ENCODE measurements around the gene ATP8A2. TPM values are rescaled to one million over a fixed set of nuclear protein-coding genes. Genes with fewer than 3 reads are reported as not detected.

The ATP8A2 gene
- total RNA-seq, 1 experiment from 2014 or later: not detected

- in situ Hi-C loops (cut with HindIII; ENCODE audit: low pct_unique_long_range_greater_than_20kb, low sequenced_read_pairs): no loop called here
- DNase-seq (ENCODE audit: low read depth): peak; percentile 77
These were observed 652.8 kb downstream of the ATP8A2 start for GRCh38 chr13:26024558-26024957.

GRCh38 chr13:26025196-26025595, 653.4 kb downstream of the ATP8A2 start:
- in situ Hi-C loops (cut with HindIII; ENCODE audit: low pct_unique_long_range_greater_than_20kb, low sequenced_read_pairs): no loop called here
- DNase-seq (ENCODE audit: low read depth): no peak

- in situ Hi-C loops (cut with HindIII; ENCODE audit: low pct_unique_long_range_greater_than_20kb, low sequenced_read_pairs): no loop called here
- DNase-seq (ENCODE audit: low read depth): no peak
These were observed 654.0 kb downstream of the ATP8A2 start for GRCh38 chr13:26025771-26026170.

DNA sequence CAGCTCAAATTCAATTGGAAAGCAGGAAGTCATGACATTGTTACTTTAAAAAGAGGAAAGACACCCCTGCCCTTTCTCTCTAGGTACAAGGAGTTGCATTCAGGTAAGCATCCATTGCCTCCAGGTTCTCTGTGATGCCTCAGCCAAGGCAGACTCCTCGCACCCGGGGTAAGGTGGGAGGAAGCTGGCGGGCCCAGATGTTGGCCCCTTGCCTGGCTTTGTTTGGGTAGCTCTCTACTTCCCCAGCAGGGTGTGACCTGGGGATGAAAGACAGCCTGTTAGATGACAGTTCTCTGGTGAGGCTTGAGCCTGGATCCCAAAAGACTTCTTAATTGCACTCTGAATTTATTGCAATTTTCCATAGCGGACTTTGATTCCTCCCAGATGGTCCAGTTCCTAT, 654.4 kb downstream of the ATP8A2 start:
- in situ Hi-C loops (cut with HindIII; ENCODE audit: low pct_unique_long_range_greater_than_20kb, low sequenced_read_pairs): no loop called here
- no peak for DNase-seq (ENCODE audit: low read depth)

DNA sequence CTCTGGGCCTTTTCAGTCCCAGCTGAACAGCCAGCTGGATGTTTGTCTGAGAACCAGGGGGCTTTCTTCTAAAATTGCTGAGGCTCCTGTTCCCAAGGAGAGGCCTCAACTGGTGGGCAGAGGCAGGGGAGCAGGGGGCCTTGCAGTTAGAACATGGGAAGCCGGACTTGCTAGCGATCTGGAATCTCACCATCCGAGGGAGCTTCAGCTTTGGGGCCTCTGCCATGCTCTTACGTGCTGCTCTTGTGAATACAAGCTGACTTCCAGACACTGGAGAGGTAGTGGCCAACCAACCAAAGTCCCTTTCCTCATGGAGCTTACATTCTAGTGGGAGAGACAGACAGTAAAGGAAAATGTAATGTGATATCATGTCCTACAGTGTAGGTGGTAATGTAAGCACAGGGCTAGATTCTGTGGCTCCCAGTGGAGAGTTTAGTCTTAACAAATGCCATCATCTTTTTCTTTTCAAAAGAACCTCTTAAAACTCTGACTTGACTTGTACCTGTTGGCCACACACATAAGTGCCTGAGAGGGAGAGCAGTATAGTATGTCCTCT, 657.9 kb downstream of the ATP8A2 start:
- in situ Hi-C loops (cut with HindIII; ENCODE audit: low pct_unique_long_range_greater_than_20kb, low sequenced_read_pairs): no loop called here
- no peak for DNase-seq (ENCODE audit: low read depth)

DNA sequence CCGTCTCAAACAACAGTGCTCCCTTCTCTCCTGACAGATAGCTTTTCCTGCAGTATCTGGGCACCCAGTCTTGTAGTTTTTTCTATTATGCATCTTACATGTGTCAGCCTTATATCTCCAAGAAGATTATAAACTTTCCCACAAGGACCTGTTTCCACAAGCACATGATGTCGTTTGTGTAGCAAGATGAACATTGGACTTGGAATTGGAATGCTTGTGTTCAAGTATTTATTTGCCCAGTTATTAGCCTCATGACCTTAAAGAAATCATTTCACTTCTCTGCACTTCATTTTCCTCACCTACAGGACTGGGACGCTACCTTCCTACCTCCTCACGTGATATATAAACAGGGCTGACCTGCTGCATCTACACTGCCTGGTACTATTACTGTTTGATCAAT, 658.6 kb downstream of the ATP8A2 start:
- DNase-seq (ENCODE audit: low read depth): no peak
- in situ Hi-C loops (cut with HindIII; ENCODE audit: low pct_unique_long_range_greater_than_20kb, low sequenced_read_pairs): no loop called here

DNA sequence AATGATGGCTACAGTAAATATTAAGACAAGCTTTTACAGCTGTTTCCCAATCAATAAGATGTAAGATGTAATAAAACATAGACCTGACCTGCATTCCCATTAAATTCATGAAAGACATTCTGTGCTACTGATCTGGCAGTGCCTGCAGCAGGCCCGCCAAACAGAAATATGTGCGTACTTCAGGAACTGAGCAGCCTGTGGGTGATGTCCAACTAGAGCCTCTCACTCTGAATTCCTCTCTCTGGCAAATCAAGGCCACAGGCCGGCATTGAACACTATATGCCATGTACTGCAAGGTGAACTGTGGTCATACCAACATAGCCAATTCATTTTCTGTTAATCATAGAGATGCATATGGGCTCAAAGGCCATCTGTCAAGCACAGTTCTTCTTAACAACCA, 662.2 kb downstream of the ATP8A2 start:
- no peak for DNase-seq (ENCODE audit: low read depth)
- in situ Hi-C loops (cut with HindIII; ENCODE audit: low pct_unique_long_range_greater_than_20kb, low sequenced_read_pairs): no loop called here

- in situ Hi-C loops (cut with HindIII; ENCODE audit: low pct_unique_long_range_greater_than_20kb, low sequenced_read_pairs): no loop called here
- DNase-seq (ENCODE audit: low read depth): no peak
These were observed 664.6 kb downstream of the ATP8A2 start for GRCh38 chr13:26036383-26036782.

DNA sequence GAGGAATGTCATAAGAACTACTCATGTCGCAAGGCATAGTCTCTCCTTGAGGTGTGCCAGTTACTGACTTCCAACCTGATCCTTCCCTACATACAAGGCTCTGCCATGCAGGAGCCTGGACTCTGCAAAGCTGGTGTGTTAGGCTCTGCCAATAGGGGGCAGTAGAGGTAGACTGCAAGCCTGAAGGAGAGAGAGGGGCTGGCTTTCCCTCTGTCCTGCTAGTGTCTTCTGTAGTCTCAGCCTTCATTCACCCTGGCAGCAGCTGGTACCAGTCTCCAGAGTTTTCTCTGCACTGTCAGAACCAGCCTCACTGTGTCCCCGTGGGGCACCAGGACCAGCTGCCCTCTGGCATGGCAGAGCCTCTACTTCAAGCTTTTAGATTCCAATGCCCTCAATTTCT, 665.5 kb downstream of the ATP8A2 start:
- no peak for DNase-seq (ENCODE audit: low read depth)
- in situ Hi-C loops (cut with HindIII; ENCODE audit: low pct_unique_long_range_greater_than_20kb, low sequenced_read_pairs): no loop called here

GRCh38 chr13:26038931-26039475, 667.2 kb downstream of the ATP8A2 start:
- no peak for DNase-seq (ENCODE audit: low read depth)
- in situ Hi-C loops (cut with HindIII; ENCODE audit: low pct_unique_long_range_greater_than_20kb, low sequenced_read_pairs): no loop called here

DNA sequence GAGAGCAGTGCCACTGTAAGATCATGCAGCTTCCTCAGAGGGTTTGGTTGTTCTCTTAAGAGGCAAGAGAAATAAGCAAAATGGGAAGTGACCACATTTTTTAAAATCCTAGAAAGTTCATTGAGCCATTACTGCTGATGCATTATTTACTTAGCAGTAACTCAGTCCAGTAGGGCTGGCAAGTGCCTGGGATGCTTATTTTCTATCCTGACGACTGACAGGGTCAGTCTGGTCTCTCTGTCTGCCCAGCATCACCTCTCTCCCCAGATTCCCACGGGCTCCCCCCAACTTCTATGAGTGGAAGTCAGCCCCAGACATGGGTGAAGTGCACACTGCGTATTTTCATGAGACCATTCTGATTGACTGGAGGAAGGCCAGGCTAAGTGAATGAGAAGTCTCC, 669.7 kb downstream of the ATP8A2 start:
- peak; percentile 32 for DNase-seq (ENCODE audit: low read depth)
- in situ Hi-C loops (cut with HindIII; ENCODE audit: low pct_unique_long_range_greater_than_20kb, low sequenced_read_pairs): no loop called here

DNA sequence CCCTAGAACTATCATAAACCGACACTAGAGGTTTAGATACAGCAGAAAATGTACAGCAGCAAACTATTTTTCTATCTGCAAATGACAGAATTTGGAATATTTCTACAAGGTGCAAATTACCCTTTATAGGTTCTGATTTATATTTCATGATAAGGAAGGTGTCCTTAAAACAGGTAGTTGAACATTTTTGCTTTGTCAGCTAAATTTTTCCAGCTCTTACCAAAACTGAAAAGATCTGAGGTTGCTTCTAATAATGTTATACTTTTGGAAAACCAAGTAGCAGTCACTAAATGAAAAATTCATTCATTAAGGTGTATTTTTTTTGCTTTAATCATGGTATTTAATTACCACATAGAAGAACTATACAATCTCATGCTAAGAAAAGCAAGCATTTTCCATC, 671.0 kb downstream of the ATP8A2 start:
- in situ Hi-C loops (cut with HindIII; ENCODE audit: low pct_unique_long_range_greater_than_20kb, low sequenced_read_pairs): no loop called here
- DNase-seq (ENCODE audit: low read depth): no peak

DNA sequence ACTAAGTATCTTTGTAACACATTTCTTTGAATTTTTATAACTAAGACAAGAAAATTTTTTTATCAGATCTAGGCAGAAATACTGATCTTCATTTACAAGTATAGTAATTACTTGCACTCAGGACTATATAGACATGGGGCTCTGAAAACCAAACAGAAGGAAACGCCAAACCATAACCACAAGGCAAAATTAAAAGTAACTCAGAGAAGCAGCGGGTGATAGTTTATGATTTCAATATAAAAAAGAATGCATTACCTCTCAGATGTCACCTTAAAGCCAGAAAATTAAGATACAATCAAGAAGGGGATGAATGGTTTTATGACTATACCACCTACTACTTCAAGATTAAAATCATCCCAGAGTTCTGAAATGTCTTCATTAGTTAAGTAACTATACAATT, 673.4 kb downstream of the ATP8A2 start:
- no peak for DNase-seq (ENCODE audit: low read depth)
- in situ Hi-C loops (cut with HindIII; ENCODE audit: low pct_unique_long_range_greater_than_20kb, low sequenced_read_pairs): no loop called here

DNA sequence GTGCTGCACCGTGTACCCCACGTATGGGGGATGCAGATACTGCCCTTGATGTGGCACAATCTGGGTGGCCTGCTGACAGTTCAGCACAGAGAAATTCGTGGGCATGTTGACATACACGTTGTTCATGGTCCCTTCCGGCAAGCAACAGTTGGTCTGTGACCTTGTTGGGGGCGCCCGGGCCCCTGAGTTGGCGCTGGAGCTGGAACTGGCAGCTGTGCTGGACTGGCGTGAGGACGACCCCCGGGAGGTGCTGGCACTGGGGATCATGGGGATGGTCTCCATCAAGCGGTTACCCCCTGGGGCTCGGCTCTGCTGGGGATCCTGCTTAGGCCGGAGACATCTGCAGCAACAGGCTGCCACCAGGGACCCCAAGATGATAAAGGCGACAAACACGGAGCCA, 674.9 kb downstream of the ATP8A2 start:
- in situ Hi-C loops (cut with HindIII; ENCODE audit: low pct_unique_long_range_greater_than_20kb, low sequenced_read_pairs): no loop called here
- DNase-seq (ENCODE audit: low read depth): no peak

DNA sequence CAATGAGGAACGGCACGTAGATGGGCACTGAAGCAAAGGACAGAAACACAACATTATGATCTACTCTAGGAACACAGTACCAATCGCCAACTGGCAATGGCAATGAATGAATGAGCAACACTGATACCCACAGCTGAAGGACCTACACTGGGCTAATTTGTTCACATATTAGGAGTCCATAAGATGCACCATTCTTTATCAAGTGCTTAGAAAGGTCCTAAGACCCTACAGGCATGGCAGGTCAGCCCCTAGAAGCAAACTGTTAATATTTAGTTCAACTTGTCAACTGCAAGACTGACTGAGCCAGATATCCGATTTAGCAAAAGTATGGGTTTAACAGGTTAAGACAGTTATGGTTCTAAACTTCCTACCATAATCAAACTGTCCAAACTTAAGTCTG, 675.3 kb downstream of the ATP8A2 start:
- DNase-seq (ENCODE audit: low read depth): no peak
- in situ Hi-C loops (cut with HindIII; ENCODE audit: low pct_unique_long_range_greater_than_20kb, low sequenced_read_pairs): no loop called here

DNA sequence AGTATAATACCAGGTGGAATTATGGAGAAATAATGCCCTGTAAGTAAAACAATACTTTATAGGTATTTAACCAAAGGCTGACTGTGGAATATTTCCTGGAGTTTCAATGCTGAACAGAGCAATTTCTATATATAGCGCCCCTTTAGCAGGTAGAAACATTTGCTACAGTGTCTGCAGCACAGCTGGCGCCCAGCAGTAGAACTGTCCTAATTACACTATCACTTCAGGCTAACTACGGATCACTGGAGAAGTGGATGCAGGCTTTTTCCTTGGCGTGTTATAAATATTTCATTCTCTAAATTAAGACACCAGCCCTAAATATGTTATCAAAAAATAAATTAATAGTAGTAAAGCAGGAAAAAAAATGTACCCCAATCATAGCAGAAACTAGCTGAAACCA, 677.0 kb downstream of the ATP8A2 start:
- in situ Hi-C loops (cut with HindIII; ENCODE audit: low pct_unique_long_range_greater_than_20kb, low sequenced_read_pairs): no loop called here
- DNase-seq (ENCODE audit: low read depth): no peak

DNA sequence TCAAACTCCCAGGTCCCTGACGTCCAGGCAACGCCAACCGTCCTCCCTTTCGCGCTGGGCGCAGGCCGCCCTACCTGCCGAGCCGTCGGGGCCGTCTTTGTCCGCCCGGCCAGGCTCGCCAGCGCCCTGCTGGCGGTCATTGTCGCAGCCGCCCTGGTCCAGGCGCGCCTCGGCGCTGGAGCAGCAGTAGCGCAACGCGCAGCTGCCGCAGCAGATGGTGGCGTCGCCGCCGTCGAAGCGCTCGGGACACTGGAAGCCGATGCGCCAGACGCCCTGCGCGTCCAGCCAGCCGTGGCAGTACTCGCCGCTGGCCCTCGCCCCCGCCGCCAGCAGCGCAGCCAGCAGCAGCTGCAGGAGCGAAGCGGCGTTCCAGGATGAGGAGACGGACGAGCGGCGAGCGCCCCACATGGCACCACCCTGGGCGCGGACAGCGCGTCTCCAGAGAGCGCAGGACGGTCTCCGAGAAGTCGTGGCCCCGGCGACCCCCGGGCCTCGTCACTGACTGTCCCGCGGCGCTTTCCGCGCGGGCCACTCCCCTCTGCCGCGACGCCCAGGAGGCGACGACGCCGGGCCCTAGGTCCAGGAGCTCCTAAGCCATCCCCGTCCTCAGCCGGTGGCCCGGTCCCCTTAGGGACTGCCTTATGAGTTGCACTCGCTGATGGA, 678.9 kb downstream of the ATP8A2 start:
- DNase-seq (ENCODE audit: low read depth): peak; percentile 51
- in situ Hi-C loops (cut with HindIII; ENCODE audit: low pct_unique_long_range_greater_than_20kb, low sequenced_read_pairs): no loop called here

- peak; percentile 44 for DNase-seq (ENCODE audit: low read depth)
- in situ Hi-C loops (cut with HindIII; ENCODE audit: low pct_unique_long_range_greater_than_20kb, low sequenced_read_pairs): no loop called here
These were observed 679.5 kb downstream of the ATP8A2 start for GRCh38 chr13:26051231-26051656.

- DNase-seq (ENCODE audit: low read depth): peak; percentile 78
- in situ Hi-C loops (cut with HindIII; ENCODE audit: low pct_unique_long_range_greater_than_20kb, low sequenced_read_pairs): no loop called here
These were observed 680.0 kb downstream of the ATP8A2 start, which contains the start of gene SHISA2 for GRCh38 chr13:26051657-26052311. Gene SHISA2 (minus strand): TSS chr13:26052016. CDS start chr13:26050975, 1,041 bp downstream.
